GM20000 (cell line): ENCODE data around the gene SYNE2.

Experiments used
- DNase-seq: peaks from one replicate; pipeline ENCODE4 v3.0.0; 2012; ENCODE audit warnings: low spot score
- TF ChIP-seq, protein P1 (sequence below): IDR thresholded peaks from 2 replicates; pipeline ENCODE4 v1.5.1; 2012; ENCODE audit warnings: mild to moderate bottlenecking, control low read depth; ENCODE audit errors: extremely low read depth, missing control alignments

Gene SYNE2

DNA sequence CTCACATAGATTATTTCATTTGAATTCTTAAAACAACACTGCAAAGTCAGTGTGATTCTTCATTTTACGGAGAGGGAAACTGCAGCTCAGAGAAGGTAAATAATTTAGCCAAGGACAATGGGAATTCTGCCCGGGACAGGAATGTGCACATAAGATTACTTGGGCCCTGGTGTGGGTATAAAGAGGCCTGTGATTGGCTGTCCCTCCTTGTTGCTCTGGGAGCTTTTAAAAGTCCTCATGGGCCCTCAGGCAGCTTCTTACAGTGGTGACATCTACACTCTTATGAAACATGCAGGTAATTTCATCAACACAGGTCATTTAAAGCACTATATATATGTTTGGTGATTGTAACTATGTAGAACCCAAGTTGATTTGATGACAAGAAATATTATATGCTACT, 341.0 kb downstream of the SYNE2 start:
- DNase-seq, result no peak
- TF ChIP-seq, protein P1, sequence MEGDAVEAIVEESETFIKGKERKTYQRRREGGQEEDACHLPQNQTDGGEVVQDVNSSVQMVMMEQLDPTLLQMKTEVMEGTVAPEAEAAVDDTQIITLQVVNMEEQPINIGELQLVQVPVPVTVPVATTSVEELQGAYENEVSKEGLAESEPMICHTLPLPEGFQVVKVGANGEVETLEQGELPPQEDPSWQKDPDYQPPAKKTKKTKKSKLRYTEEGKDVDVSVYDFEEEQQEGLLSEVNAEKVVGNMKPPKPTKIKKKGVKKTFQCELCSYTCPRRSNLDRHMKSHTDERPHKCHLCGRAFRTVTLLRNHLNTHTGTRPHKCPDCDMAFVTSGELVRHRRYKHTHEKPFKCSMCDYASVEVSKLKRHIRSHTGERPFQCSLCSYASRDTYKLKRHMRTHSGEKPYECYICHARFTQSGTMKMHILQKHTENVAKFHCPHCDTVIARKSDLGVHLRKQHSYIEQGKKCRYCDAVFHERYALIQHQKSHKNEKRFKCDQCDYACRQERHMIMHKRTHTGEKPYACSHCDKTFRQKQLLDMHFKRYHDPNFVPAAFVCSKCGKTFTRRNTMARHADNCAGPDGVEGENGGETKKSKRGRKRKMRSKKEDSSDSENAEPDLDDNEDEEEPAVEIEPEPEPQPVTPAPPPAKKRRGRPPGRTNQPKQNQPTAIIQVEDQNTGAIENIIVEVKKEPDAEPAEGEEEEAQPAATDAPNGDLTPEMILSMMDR, result no peak

DNA sequence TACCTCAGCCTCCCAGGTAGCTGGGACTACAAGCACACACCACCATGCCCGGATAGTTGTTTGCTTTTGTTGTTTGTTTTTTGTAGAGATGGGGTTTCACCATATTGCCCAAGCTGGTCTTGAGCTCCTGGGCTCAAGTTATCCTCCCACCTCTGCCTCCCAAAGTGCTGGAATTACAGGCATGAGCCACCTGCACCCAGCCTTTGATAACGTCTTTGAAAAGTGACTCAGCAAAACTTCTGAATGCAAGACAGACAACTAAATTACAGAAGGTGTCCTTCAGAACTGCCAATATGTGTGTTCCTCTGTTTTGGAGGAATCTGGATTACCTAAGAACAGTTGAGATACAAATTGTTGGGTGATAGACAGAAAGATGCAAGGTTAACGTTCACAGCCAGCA, 341.6 kb downstream of the SYNE2 start:
- TF ChIP-seq, protein P1, result no peak
- DNase-seq, result no peak

DNA sequence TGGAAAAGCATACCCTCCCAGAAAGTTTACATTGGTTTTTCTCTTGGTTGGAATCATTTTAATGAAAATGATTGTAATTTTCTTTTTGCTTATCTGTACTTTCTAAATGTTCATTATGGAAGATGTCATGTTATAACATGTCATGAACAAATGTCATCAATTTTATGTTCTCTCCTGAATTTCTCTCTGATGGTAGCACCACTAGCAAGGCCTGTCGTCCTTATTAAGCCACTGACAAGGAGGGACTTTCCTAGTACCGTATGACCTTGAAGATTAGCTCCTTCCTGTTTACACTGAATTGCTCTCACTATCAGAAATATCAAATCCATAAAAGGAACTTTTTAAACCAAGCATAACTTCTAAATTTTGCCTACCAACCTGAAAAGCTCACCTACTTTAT, 342.4 kb downstream of the SYNE2 start:
- peak; percentile 57 for DNase-seq
- TF ChIP-seq, protein P1, result no peak

DNA sequence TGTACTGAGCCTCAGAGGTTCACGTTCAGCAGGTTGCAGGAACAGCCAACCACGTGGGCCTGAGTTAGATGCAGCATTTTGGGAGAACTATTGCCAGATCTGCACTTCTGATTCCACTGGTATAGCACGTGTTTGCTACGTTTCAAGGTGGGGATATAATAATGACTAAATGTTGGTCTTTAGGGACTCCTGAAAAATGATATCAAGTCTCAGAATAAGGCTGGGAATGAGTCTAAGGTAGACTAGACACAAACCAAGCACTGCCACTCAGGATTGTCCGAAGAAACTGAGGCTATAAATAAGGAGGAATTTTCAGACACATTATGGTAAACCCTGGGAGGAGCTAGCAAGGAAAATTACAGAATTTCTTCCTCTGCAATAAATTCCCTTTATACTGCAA, 343.3 kb downstream of the SYNE2 start:
- TF ChIP-seq, protein P1, result no peak

DNA sequence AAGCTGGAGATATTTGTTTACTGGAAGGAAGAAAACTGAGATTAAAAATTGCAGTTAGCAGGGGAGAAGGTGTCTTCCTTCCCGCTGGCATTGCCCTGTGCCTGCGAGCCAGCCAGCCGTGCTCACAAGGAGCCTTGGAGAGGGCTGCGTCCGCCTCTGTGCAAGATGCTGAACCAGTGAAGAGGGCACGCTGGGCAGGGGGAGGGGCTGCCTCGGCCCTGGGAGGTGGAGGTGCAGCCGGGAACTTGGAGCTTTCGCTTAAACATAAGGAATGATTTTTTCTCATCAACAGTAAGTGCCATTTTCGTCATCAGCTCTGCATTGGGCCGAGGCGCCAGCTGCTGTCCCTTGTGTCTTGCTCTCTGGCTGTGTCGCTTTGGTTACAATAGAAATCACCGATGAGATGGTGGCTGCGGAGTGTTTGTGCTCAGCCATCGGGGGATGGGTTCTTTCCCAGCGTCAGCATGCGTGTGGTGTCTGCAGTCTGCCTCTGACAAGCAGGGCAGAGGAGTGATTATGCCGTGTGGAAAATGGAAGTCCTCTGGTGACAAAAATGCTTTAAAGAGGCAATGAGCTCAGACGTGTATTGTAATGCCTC, 344.1 kb downstream of the SYNE2 start:
- TF ChIP-seq, protein P1, result no peak
- DNase-seq, result peak; percentile 32

More for the DNA sequence above, 343.3 kb downstream of the SYNE2 start:
- no peak for DNase-seq

DNA sequence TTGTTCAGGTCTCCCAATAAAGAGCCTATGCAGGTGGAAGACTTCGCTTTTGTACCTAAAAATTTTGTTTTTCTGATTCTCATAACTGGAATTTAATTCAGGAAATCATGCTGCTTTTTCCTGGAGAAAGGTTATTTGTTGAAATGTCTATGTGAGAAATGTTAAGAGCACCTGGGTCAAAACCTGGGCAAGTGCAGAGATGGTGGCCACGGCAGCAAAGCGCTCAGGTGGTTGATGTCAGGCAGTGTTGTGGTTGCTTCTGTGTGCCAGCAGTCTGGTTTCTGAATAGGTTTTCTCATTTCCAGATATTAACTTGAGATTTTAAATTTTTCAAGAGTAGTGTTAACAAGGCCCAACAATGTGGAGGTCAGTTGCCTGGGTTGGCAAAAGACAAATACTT, 345.2 kb downstream of the SYNE2 start:
- TF ChIP-seq, protein P1, result no peak
- DNase-seq, result no peak

DNA sequence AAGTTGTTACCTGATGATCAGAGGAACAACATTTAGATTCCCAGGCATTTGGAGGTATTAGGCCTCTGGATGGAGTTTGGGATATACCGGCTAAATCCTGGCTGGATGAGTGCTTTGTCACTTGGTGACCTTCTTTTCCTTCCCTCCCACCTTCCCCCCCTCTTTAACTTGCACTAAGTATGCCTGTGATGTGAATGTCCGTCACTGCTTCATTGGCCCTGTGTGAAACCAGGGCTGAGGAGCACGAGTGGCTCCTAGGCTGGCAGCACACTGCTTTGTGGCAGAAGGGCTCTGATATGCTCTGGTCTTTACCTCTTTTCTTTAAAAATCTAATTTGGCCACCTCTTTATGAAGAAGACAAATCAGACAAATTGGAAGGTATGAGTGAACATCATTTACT, 345.7 kb downstream of the SYNE2 start:
- no peak for DNase-seq
- TF ChIP-seq, protein P1, result no peak
